ENCODE data around the gene SF3B5. TPM values are rescaled to one million over a fixed set of nuclear protein-coding genes. Genes with fewer than 3 reads are reported as not detected.
"Not testable (repeated sequence)": the region's sequence is repeated elsewhere in the genome, so short reads cannot be mapped to it uniquely, and the experiment has no call there.

Gene SF3B5
- 43.6 TPM for total RNA-seq

GRCh38 chr6:144095134-144096002, at the start of gene SF3B5:
Gene SF3B5 (minus strand): TSS chr6:144095573. CDS start chr6:144095497, 76 bp downstream.
- DNase-seq (ENCODE audit: low spot score in 2 of 2): peak; percentile 72 to 86
- FAIRE-seq: peak; percentile 88

DNA sequence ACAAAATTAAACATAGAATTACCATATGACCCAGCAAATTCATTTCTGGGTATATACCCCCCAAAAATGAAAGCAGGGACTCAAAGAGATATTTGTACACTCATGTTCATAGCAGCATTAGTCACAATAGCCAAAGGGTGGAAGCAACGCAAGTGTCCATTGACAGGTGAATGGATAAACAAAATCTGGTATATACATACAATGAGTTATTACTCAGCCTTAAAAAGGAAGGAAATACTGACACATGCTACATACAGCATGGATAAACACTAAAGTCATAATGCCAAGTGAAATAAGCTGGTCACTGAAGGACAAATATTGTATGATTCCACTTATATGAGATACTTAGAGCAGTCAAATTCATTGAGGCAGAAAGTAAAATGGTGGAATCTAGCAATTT, 49.6 kb upstream of the SF3B5 start:
- no peak for FAIRE-seq
- no peak for DNase-seq (ENCODE audit: low spot score in 2 of 2)

GRCh38 chr6:144143878-144144277, 48.5 kb upstream of the SF3B5 start:
- FAIRE-seq: no peak
- DNase-seq (ENCODE audit: low spot score in 2 of 2): no peak

DNA sequence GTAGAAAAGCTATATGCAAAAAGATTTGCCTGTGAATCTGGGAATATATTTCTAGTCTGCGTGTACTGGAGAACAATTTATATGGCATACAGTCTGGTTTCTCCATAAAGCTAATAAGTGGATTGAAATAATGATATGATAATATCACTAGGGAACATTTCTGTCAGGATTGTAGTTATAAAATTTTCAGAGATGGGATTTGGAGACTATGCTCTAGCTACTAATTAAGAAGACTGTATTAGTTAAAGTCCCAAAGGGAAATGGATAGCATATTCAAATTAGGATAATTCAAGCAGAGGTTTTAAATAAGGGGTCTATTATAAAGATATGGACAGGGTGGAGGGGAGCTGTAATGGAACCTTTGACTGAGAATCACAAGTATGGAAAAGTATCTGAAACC, 47.7 kb upstream of the SF3B5 start:
- FAIRE-seq: no peak
- DNase-seq (ENCODE audit: low spot score in 2 of 2): no peak

DNA sequence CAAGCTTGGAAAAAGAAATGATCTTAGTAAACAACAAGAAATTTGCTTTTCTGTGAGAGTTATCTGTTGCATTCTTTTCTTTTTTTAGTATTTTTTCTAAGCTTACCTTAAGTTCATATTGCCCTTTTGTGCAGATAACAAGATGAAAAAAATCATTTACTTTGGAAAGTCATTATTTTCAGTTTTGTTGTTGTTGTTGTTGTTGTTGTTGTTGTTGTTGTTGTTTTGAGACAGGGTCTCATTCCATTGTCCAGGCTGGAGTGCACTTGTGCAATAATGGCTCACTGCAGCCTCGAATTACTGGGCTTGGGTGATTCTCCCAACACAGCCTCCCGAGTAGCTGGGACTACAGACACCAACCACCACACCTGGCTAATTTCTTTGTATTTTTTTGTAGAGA, 46.1 kb upstream of the SF3B5 start:
- FAIRE-seq (no peak), DNase-seq (ENCODE audit: low spot score in 2 of 2) (no peak)

- DNase-seq (ENCODE audit: low spot score in 2 of 2) (no peak), FAIRE-seq (no peak)
Observed at GRCh38 chr6:144140867-144141266, 45.5 kb upstream of the SF3B5 start.

GRCh38 chr6:144139817-144140216, 44.4 kb upstream of the SF3B5 start:
- no peak for FAIRE-seq

DNA sequence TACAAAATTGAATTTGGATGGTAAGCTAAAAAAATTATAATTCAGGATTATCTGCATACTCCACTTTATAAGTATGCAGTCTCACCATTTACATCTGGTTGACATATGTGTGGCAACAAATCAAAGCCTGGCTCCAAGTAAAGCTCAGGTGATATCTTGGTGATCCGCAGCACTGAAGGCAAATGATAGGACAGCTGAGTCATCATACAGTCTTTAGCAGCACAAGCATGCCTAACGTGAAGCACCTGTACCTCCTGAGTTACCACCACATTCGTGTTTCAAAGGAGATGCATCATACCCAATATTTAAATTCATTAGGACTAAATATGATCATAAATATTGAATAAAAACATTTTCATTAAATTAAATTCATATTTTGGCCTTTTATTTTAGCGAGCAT, 43.2 kb upstream of the SF3B5 start:
- no peak for DNase-seq (ENCODE audit: low spot score in 2 of 2)
- FAIRE-seq: no peak

More at GRCh38 chr6:144139817-144140216, 44.4 kb upstream of the SF3B5 start:
- no peak for DNase-seq (ENCODE audit: low spot score in 2 of 2)

DNA sequence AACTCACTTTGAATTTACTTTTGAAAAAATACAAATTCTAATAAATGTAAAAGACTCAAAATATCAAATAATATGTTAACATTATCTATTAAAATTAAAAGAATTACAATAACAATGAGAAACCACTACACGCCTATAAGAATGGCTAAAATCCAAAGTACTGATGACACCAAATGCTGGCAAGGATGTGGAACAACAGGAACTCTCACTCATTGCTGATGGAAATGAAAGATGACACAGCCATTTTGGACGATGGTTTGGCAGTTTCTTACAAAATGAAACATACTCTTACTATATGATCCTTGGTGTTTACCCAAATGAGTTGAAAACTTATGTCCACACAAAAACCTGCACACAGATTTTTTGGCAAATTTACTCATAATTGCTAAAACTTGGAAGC, 39.4 kb upstream of the SF3B5 start:
- no peak for DNase-seq (ENCODE audit: low spot score in 2 of 2)
- FAIRE-seq: no peak

GRCh38 chr6:144134176-144134575, 38.8 kb upstream of the SF3B5 start:
- DNase-seq (ENCODE audit: low spot score in 2 of 2): no peak
- FAIRE-seq: no peak

DNA sequence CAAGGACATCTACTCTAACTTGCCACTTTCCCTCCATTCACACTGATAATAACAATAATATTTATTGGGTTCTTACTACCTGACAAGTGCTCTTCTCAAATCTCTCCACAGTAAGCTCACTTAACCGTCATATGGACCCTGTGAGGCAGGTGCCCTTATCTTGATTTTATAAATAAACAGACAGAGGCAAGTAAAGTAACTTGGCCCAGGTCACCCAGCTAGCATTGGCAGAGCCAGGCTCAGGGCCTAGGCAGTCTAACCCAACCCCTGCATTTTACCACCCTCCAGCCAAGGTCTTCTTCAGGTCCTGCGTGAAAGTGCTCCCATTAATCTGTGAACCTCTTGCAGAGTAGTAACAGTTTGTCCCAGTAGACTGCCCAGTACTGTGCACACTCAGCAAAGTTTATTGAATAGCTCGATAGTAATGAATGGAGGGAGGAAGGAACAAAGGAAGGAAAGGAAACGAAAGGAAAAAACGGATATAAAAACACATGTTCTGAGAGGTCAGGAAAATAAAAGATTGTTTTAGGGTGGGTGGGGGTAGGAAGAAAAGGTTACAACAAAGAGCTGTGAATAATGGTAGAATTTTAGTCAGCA, 38.0 kb upstream of the SF3B5 start:
- FAIRE-seq (no peak), DNase-seq (ENCODE audit: low spot score in 2 of 2) (no peak)

- DNase-seq (ENCODE audit: low spot score in 2 of 2): not testable (repeated sequence)
Observed at GRCh38 chr6:144132167-144132690, 36.9 kb upstream of the SF3B5 start.

GRCh38 chr6:144131248-144131709, 35.9 kb upstream of the SF3B5 start:
- no peak for DNase-seq (ENCODE audit: low spot score in 2 of 2)
- FAIRE-seq: no peak

More at GRCh38 chr6:144132167-144132690, 36.9 kb upstream of the SF3B5 start:
- FAIRE-seq: not testable (repeated sequence)

DNA sequence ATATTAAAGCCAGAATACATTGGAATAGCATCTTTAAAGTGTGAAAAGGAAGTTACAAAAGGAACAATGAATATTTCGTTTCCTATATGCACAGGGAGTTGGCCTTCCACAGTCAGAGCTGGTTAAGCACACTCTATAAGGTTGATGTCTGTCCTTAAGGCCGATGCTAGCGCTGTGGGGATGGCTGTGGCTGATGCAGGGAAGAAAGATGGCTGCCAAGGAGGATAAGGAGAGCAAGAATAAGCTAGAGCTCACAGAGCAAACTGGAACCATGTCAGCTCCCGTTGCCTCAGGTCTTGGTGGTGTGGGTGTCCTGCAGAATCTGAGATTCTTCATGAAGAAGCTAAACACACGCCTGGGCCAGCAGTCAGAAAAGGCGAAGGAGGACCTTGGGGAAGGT, 34.1 kb upstream of the SF3B5 start:
- DNase-seq (ENCODE audit: low spot score in 2 of 2) (no peak), FAIRE-seq (no peak)

DNA sequence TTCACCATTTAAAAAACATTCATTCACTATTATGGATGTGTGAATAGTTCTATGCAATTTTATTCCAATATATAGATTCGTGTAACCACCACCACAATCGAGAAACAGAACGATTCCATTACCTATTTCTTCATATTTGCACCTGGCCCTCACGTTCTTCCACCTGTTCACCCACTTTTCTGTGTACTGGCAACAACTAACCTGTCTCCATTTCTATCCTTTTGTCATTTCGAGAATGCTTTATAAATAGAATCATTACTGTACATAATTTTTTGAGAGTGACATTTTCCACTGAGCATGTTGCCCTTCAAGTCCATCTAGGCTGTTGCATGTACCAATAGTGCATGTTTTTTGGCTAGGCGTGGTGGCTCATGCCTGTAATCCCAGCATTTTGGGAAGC, 31.7 kb upstream of the SF3B5 start:
- FAIRE-seq: no peak
- DNase-seq (ENCODE audit: low spot score in 2 of 2): no peak

DNA sequence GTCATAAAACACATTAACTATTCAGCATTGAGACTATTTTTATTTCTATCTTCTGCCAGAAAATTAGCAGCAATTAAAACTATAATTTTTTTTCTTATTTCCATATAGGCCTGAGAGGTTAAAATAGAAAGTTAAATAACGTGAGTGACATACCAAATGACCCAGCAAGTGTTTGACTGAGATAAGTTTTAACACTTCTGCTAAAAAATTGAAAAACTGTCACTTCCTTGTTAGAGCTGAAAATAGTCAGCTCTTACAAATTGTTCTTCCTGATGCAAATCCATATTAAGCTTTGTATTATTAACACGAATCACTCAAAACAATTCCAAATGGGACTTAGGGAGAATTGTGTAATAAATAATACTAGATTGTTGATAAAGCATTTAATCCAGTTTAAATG, 28.5 kb upstream of the SF3B5 start:
- DNase-seq (ENCODE audit: low spot score in 2 of 2): no peak
- FAIRE-seq: no peak

- FAIRE-seq (no peak), DNase-seq (ENCODE audit: low spot score in 2 of 2) (no peak)
Observed at GRCh38 chr6:144123421-144123820, 28.0 kb upstream of the SF3B5 start.

DNA sequence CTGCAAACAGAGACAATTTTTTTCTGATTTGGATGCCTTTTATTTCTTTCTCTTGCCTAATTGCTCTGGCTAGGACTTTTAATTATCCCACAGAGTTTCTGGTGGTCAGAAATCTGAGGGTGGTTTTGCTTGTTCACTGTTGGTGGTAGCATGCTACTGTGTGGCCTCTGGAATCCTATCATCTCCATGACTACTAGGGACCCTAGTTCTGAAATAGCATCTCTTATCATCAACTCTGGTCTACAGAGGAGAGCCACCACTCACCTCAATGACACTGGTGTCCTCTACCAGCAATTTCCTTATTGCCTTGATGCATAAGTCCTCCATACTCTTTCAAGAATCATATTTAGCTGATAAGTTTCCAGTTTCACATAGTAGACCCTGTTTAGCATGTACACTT, 27.5 kb upstream of the SF3B5 start:
- FAIRE-seq: no peak
- no peak for DNase-seq (ENCODE audit: low spot score in 2 of 2)

DNA sequence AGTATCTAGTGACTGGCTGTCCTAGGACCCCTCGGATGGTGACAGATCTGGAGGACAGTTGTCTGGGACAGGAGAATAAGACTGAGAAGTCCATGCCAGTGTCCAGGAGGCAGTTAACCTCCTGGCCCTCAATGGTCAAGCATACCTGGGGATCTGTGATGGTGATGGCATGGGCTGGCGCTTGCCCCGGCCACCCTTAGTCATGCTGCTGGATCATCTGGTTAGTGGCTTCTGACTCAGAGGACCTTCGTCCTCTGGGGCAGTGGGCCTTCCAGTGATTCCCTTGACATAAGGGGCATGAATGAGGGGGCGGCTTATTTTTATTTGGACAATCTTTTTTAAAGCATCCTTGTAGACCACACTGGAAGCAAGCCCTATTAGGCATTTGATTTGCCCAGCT, 24.0 kb upstream of the SF3B5 start:
- DNase-seq (ENCODE audit: low spot score in 2 of 2): no peak
- no peak for FAIRE-seq

DNA sequence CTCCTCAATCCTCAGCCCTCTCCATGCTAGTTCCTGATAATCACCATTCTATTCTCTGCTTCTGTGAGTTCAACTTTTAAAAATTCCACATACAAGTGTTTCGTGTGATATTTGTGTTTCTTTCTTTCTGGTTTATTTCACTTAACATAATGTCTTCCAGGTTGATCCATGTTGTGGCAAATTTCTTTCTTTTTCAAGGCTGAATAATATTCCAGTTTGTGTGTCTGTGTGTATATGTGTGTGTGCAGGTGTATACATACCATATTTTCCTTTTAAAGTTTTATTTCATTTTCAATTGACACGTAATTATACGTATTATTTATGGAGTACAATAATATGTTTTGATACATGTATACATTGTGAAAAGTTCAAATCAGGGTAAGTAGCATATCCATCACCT, 19.8 kb upstream of the SF3B5 start:
- DNase-seq (ENCODE audit: low spot score in 2 of 2) (no peak), FAIRE-seq (no peak)

GRCh38 chr6:144113366-144113765, 18.0 kb upstream of the SF3B5 start:
- FAIRE-seq: no peak

GRCh38 chr6:144110210-144110609, 14.8 kb upstream of the SF3B5 start:
- FAIRE-seq (no peak), DNase-seq (ENCODE audit: low spot score in 2 of 2) (no peak)

More at GRCh38 chr6:144113366-144113765, 18.0 kb upstream of the SF3B5 start:
- no peak for DNase-seq (ENCODE audit: low spot score in 2 of 2)

All from frontal cortex (tissue), 4 donors.